ENCODE measurements around the gene TBCB.
"Not testable (repeated sequence)": the region's sequence is repeated elsewhere in the genome, so short reads cannot be mapped to it uniquely, and the experiment has no call there.

The TBCB gene

GRCh38 chr19:36103040-36103626 is 12.1 kb upstream of the TBCB start:
- no peak for DNase-seq

- DNase-seq: no peak
Observed at GRCh38 chr19:36103842-36104552, 11.3 kb upstream of the TBCB start.

- DNase-seq: no peak
Observed at GRCh38 chr19:36106441-36106840, 8.8 kb upstream of the TBCB start.

GRCh38 chr19:36106991-36107390 is 8.3 kb upstream of the TBCB start:
- DNase-seq: no peak

GRCh38 chr19:36108684-36109083 is 6.6 kb upstream of the TBCB start:
- no peak for DNase-seq

- DNase-seq: no peak
Observed at GRCh38 chr19:36110487-36111199, 4.6 kb upstream of the TBCB start, which contains the start of gene OVOL3. Gene OVOL3 (plus strand): TSS chr19:36111143. CDS start chr19:36111203, 60 bp downstream.

- no peak for DNase-seq
Observed at GRCh38 chr19:36111200-36111539, 4.1 kb upstream of the TBCB start.

- DNase-seq: no peak
Observed at GRCh38 chr19:36112678-36113077, 2.6 kb upstream of the TBCB start.

- DNase-seq: no peak
Observed at GRCh38 chr19:36113425-36113824, 1.8 kb upstream of the TBCB start.

GRCh38 chr19:36113894-36114720 is 1.2 kb upstream of the TBCB start:
- DNase-seq: peak; percentile 64

- peak; percentile 99 for DNase-seq
Observed at GRCh38 chr19:36114721-36115452, 381 bp upstream of the TBCB start, which contains the start of gene POLR2I. Gene POLR2I (minus strand): TSS chr19:36114875. CDS start chr19:36114856, 19 bp downstream.

GRCh38 chr19:36116344-36116637 is 1.0 kb downstream of the TBCB start:
- no peak for DNase-seq

GRCh38 chr19:36120092-36120983 is 5.1 kb downstream of the TBCB start:
- DNase-seq: no peak

GRCh38 chr19:36120984-36121358 is 5.7 kb downstream of the TBCB start:
- no peak for DNase-seq

GRCh38 chr19:36121486-36122124 is 6.3 kb downstream of the TBCB start:
- no peak for DNase-seq

- no peak for DNase-seq
Observed at GRCh38 chr19:36125557-36125956, 10.3 kb downstream of the TBCB start.

- no peak for DNase-seq
Observed at GRCh38 chr19:36128392-36128736, 13.1 kb downstream of the TBCB start.

- DNase-seq: not testable (repeated sequence)
Observed at GRCh38 chr19:36131221-36131620, 16.0 kb downstream of the TBCB start.

GRCh38 chr19:36134867-36135266 is 19.6 kb downstream of the TBCB start:
- not testable (repeated sequence) for DNase-seq

GRCh38 chr19:36136964-36137686 is 21.9 kb downstream of the TBCB start:
- no peak for DNase-seq

GRCh38 chr19:36139120-36139472 is 23.8 kb downstream of the TBCB start:
- no peak for DNase-seq
